Measurements from ENCODE around the gene UBN2.

Gene UBN2

DNA sequence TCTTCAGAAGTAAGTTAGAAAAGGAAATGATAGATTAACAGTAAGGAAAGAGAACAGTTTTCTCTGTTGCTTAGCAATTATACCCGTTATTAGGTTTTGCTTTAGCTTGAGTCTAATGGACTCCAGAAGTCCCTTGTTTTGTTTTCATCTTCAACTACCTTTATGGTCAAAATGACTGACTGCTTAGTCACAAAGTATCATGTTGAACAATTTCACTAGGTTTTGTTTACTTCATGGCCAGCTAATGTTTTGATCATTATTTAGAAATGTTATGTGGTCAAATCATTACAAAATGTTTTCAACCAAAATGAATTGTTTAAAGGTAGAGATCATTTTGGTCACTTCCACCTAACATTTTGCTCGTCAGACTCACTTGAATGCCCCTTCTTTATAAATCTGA, 1.9 kb downstream of the UBN2 start:
- DNase-seq: no peak

DNA sequence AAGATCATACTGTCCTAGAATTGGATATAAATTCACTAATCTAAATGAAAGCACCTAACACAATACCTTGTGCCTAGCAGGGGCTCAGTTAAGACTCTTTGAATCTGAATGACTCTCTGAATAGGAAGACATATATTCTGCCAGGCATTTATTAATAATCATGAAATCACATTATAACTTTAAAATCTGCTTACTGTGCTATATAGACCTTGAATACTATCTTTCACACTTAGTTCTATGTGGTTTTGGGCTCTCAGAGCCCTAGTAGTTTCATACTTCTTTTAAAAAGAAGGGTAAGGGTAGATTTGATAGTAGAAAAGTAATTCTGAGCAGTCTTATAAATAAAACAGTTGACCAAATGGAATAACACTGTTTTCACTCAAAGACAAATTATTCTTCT, 10.2 kb downstream of the UBN2 start:
- no peak for DNase-seq

DNA sequence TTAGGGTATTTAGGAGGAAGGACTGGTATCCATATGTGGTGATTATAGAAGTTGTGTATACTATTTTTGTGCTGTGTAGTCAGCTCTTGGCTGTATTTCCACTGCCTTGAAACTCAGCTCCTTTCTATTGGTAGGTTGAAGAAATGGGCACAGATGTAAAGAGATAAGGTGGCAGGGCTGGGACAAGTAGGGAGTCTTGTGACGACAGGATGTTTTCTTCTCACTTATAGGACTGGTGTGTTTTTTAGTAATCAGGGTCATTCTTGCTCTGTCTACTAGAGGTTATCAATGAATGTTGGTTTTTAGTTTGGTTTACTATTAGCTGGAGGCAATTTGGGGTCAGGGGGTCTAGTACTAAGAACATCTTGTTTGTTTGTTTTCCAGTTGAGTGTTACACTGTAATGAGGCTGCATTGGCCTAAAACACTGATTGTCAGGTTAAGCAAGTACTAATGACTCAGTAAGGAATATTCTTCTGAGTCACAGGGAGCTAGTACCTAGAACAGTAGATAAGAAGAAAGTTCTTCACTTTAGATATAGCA, 11.8 kb downstream of the UBN2 start:
- DNase-seq: no peak

DNA sequence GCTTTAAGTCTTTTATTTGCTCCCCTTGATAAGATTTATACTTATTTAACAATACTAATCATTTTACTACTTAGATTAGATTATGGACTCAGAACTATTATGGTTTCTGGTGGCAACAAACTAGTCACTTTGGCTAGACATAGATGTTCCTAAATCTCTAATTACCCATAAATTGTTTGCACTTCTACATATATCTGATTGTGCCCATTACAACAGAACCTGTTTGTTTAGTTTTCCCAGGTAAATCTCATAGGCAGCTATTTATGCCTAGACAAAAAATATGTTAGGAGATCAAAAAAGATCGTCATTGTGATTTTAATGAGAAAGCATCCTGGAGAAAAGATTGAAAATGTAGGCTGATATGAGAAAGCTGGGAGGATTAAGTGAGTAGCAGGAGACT, 14.4 kb downstream of the UBN2 start:
- DNase-seq: no peak

DNA sequence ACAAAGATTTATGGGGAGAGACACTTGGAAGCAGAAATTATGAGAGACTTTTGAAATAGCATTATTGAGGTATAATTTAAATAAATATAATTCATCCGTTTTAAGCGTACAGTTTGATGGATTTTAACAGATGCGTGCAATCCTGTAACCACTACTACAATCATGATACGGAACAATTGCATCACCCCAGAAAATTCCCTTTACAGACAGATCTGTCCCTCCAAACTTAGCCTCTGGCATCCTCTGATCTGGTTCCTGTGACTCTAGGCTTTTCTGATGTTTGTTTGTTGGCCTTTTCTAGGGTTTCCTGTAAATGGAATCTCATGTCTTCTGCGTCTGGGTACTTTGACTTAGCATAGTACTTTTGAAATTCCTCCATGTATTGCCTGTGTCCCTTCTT, 15.5 kb downstream of the UBN2 start:
- no peak for DNase-seq

DNA sequence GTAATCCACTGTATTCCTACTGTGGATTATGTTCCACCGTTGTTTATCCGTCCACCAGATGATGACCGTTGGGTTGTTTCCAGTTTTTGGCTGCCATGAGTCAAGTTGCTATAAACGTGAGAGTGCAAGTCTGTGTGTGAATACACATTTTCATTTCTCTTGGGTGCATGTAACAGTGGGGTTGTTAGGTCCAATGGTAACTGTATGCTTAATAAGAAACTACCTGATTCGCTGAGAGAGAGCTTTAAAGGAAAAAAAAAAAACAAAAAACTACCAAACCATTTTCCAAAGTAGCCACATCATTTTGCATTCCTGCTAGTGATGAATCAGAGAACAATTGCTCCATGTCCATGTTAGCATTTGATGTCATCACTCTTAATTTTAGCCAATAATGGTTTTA, 15.9 kb downstream of the UBN2 start:
- no peak for DNase-seq

DNA sequence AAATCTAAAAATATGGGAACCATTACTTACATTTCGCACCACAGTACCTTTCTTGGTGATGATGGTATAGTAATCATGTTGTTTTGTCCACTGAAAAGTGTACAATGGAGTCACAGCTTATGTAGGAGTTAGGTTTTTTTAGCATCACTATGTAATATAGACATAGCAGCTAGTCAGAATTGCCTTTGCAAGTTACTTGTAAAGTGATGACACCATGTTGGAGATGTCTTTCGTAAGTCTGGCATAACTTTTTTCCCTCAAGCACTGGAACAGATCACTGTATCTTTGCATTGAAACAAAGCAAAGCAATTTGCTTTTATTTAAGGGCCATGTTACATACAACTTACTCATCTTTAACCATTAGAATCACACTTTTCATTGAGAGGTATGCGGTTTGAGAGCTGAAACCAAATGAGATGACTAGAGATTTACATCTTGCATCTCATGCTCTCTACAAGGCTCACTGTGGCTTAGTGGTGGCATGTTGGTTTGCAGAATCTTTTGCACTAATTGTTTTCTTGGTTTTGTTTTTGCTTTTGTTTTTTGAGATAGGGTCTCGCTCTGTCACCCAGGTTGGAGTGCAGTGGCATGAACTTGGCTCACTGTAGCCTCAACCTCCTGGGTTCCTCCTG, 18.3 kb downstream of the UBN2 start:
- no peak for DNase-seq

DNA sequence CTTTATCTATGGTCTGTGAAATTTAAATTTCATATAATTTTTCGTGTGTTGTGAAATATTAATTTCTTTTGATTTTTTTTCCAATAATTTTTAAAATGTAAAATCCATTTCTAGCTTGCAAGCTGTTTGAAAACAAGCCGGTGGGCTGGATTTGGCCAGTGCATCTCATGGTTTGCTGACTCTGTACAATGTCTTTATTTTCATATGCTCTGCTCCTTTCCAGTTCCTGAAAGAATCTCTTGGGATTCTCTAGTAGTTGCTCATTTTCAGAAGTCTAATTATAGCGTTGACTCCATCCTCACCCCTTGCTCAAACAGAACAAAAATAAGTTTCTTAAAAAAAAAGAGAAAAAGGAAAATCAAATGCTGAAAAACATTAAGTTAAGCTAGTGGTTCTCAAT, 21.4 kb downstream of the UBN2 start:
- DNase-seq: no peak

DNA sequence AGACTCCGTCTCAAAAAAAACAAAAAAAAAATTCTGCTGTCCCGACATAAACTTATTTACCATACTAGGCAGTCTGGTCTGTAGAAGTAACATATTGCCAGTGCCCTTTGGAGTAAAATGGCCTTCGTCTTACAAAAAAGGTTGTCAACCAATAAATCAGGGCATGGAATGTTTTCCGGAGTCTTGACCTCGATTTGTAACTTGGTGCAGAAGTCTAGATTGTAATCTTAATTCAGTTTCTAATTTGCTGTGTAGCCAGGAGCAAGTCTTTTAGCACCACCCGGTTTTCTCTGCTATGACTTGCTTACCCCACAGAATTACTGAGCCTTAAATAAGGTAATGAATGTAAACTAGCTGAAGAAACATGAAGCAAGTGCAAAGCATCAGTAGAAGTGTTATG, 23.2 kb downstream of the UBN2 start:
- DNase-seq: no peak

DNA sequence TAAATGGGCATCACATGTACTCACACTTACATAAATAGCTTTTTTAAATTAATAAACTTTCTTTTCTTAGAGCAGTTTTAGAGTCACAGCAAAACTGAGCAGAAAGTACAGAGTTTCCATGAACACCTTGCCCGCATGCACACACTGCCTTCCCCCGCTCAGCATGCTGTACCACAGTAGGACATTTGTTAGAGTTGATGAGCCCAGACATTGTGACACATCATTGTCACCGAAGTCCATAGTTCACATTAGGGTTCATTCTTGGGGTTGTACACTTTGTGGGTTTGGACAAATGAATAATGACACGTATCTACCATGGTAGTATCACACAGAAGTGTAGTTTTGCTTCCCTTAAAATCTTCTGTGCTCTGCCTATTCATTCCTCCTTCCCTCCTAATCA, 23.7 kb downstream of the UBN2 start:
- no peak for DNase-seq

DNA sequence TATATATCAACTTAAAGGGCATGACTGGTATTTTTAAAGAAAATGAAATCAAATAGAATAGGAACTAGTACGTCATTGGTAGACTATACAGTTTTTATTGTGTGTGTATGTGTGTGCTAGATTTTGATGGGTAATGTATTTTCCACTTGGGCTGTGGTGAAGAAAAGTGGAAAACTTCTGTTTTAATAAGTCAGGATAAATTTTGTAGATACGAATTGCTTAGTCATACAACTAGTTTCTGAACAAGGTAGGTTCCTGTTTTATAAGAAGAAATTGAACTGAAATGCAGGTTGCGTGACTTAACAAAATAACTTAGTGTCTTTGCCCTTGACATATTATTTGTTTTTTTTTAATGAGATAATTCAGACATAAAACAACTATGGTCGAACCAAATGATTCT, 24.3 kb downstream of the UBN2 start:
- no peak for DNase-seq

DNA sequence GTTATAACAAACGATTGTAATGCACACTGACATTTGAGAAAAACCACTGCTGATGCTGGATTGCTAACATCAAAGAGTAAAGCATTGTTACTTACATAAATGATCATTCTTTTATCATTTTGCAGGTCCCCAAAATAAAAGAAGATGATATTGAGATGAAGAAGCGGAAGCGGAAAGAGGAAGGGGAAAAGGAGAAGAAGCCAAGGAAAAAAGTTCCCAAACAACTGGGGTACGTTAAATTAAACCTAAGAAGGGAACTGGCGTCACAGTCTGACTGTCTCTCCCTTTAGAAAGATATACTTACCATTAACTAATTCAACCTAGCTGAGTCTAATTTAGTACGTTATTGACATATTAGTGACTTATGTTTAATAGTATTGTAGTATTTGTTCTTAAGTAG, 28.1 kb downstream of the UBN2 start:
- no peak for DNase-seq

DNA sequence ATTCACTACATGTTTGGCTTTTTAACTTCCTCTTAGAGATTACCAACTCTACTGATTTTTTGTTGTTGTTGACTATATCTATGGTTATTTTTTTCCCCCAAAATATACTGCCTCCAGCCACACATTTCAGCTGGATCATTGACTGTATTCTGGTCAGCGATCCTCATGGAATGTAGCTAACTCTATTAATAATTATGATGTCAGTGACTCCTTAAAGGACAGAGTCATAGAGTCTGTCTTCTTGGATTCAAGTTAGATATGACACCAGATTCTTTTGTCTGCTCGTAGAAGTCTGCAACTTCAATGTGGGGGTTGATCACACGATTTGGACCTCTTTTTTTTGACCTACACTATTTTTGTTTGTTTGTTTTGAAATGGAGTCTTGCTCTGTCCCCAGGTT, 33.2 kb downstream of the UBN2 start:
- DNase-seq: no peak

DNA sequence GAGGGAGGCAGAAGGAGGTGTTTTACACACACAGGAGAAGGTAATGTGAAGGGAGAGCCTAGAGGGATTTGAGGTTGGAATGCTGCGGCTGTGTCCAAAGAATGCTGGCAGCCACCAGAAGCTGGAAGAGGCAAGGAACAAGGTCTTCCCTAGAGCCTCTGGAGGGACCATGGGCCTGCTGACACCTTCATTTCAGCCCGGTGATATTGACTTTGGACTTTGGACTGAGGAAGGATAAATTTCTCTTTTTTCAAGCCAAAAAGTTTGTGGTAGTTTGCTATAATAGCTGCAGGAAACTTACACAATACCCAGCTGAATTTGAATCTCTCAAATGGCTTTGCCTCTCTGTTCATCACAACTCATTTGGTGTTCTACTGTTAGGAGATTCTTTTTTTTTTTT, 34.6 kb downstream of the UBN2 start:
- DNase-seq: no peak

DNA sequence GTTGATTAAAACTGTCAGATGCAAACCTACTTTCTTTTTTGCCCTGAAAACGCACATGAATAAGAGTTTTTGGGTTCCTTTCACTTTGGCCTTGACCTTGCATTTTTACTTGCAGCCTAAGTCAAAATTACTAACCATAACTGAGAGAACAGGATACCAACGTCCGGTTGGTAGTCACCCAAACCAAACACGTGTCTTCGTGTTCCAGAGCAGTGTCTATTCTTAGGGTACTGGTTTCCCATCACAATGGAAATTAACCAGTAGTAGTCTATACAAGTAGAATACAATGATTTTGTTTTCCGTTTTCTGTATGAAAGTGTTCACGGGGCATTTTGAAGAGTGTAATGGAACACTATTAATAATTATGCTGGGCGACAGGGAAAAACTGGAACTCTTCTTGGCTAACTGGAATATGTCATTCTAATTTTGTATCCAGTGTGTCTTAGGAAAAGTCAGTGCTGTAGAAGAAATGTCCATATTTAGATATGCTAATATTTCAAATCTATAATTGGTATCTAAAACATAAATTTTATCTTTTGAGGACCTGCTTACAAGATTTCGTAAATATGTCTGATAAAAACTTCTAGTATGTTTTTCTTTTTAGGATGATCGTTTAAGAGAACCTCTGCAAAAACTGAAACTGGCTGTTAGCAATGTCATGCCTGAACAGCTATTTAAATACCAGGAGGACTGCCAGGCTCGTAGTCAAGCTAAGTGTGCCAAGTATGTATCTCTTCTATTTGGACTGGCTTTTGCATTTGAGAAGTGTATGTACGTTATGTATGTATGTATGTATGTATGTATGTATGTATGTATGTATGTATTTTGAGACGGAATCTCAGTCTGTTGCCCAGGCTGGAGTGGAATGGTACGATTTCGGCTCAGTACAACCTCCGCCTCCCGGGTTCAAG, 40.9 kb downstream of the UBN2 start:
- DNase-seq: no peak

DNA sequence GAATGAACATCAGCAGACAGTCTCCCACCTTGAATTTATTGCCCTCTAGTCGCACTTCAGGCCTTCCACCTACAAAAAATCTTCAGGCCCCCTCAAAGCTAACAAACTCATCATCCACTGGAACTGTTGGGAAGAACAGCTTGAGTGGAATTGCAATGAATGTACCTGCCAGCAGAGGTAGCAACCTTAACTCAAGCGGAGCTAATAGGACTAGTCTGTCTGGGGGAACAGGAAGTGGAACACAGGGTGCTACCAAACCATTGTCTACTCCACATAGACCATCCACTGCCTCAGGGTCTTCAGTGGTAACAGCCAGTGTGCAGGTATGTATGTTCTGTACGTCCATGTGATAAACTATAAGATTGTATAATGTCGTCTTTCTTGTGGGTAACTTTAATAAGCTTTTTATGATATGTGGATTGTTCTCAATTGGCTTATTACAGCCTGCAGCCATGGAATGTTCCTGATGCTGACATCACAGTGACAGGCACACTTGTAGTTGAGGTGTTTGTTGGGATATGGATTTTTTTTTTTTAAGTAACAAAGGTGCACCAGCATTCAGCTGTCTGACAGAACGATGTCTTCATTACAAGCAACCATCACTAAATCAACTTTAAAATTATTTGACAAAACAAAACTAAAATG, 53.3 kb downstream of the UBN2 start:
- DNase-seq: no peak

DNA sequence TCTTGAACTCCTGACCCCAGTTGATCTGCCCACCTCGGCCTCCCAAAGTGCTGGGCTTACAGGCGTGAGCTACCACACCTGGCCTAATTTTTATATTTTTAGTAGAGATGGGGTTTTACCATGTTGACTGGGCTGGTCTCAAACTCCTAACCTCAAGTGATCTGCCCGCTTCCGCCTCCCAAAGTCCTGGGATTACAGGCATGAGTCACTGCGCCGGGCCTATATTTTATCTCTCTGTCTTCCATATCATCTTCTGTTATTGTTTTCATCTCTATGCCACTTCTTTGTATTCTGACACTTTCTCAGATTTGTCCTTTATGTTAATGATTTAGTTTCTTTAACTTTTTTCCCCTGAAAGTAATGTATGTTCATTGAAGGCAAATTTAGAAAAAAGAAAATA, 55.1 kb downstream of the UBN2 start:
- no peak for DNase-seq

DNA sequence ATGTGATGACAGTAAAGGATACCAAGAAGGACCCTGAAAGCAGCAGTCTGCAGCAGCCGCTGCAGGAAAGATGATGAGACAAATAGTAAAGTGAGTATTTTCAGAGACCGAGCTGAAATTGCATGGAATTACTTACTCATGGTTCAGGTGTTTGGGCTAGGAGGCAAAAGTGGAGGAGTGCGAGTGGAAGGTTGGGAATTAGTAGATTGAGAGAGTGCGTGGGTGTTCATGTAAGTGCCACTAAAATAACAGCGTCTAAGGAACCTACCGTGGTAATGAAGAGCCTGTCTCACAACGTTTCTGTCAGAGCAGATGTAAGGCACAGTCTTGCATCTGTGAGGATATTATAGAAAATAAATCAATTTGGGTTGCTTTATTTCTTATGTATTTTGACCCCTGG, 61.8 kb downstream of the UBN2 start:
- no peak for DNase-seq

DNA sequence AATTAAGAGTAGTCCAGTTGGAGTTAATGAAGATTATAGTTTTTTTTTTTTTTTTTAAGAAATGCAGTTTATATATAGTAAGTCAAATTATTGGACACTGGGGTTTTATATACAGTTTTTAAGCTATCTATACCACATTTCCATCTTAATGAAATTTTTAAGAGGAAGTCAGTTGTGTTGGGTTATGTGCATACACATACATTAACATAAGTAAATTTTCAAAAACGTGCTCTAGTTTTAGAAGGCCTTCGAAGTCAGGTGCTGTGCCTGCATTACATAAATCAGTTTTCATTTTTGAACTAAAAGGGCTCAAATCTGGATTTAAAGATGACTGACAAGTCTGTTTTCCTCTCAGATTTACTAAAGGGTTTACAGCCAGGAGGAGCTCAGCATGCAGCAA, 62.5 kb downstream of the UBN2 start:
- DNase-seq: no peak

DNA sequence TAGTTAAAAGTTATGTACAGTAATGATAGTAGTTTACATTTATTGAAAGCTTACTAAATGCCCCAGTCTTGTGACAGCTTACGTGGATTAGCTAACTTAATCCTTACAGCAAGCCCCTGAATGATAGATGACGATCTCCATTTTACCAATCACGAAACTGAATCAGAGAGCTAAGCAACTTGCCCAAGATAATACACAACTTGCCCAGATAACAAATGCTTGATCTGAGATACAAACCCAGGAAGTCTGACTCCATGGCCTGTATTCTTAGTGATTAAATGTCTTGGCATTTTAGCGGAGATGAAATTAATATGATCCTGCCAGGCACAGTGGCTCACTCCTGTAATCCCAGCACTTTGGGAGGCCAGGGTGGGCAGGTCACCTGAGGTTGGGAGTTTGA, 63.2 kb downstream of the UBN2 start:
- no peak for DNase-seq

DNA sequence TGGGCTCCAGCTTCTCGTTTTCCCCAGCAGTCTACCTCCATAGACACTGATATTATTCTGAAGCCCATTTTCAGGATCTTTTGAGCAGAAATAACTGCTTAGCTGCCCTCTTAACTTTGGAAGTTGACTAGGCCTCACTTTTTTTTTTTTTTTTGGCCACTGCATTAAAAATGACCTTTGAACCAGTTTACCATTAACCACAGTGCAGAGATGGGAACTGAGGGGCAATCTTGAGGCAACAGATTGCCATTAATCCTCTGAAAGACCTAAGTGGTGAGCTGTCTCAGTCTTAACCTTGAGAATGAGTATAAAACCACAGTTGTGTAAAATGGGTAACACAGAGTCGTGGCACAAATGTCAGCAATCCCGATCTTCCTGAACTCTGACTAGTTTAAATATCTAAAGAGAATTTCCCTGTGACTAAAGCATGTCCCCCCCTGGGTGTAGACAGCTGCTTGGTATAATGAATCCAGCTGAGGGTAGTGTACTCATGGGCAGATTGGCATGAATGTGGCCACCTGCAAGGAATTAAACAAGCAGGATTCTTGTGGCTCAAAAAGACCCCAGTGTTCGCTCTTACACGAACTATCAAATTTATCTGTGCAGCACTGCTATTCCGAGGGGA, 64.0 kb downstream of the UBN2 start:
- no peak for DNase-seq

DNA sequence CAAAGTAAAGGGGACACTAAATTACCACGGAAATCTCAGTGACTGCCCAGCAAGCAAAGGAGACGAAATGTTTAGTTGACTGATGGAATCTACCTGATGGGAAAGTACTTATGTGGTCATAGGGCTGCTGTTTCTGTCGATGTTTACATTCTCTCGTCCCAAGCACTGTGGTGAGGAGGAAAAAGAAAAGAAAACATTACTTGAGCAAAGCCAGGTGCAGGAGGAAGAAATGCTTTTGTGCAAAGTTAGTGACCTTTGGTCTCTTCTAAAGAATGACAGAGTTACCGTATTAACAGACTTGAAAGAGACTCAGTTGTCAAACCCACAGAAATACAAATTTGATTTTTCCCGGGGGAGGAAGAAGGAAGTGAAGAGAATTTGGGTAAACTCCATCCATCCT, 66.8 kb downstream of the UBN2 start:
- DNase-seq: no peak

DNA sequence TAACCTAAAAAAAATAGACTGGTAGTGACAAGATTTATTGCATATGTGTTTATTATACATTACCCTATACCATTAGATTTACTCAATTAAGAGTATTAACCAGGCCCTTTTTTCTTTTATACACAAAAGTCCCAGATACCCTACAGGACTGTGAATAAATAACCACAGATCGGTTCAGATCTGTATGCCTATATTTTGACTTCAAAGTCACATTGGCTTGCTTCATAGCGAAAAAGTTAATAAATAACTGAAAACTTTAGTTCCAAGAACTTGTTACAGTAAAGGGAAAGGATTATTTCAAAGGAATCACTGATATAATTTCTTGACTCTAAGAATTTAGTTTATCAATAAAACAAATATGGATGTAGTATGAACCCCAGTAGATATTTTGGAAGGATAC, 68.3 kb downstream of the UBN2 start:
- DNase-seq: no peak

DNA sequence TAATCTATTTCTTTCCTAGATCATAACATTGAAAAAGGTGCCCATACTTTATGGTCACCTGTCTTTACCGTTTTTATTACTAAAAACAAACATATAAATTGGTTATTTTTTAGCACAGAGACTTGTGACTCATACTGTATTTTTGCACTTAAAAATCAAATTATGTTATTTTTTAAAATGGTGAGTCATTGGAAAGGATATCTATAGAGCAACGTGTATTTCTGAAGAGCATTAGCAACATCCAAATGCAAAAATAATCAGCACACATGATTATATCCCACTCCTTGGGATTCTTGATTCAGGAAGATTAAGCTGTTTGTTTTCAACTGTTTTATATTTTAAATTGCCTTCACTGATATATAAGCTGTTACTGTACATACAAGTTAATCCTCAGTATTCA, 69.4 kb downstream of the UBN2 start:
- no peak for DNase-seq

All from activated CD4-positive, alpha-beta T cell treated with anti-CD3 and anti-CD28 coated beads, Interleukin-2, amount 50 U/mL, for 1 hour (primary cell).